GM20000 (cell line): Measurements from ENCODE around the gene SNX1.

Source experiments
- DNase-seq: peaks from one replicate; pipeline ENCODE4 v3.0.0; 2012; ENCODE audit warnings: low spot score
- CTCF ChIP-seq: IDR thresholded peaks from 2 replicates; pipeline ENCODE4 v1.5.1; 2012; ENCODE audit warnings: mild to moderate bottlenecking, control low read depth; ENCODE audit errors: extremely low read depth, missing control alignments

The SNX1 gene

GRCh38 chr15:64163659-64164362, 68.0 kb downstream of the SNX1 start:
- no peak for DNase-seq
- no peak for TF ChIP-seq CTCF

- no peak for TF ChIP-seq CTCF
- no peak for DNase-seq
Observed at GRCh38 chr15:64164436-64164835, 68.7 kb downstream of the SNX1 start.

- no peak for TF ChIP-seq CTCF
- no peak for DNase-seq
Observed at GRCh38 chr15:64166102-64166890, 70.5 kb downstream of the SNX1 start.

- no peak for TF ChIP-seq CTCF
- DNase-seq: peak; percentile 69
Observed at GRCh38 chr15:64180235-64180824, 84.5 kb downstream of the SNX1 start.

GRCh38 chr15:64182859-64183370, 87.1 kb downstream of the SNX1 start:
- TF ChIP-seq CTCF: no peak
- DNase-seq: no peak

- TF ChIP-seq CTCF: no peak
- DNase-seq: no peak
Observed at GRCh38 chr15:64185146-64185911, 89.5 kb downstream of the SNX1 start.
